Liver (tissue), 3 donors: Measurements from ENCODE around the gene IL1RAPL2.

Source experiments
- CTCF ChIP-seq: fragments of 150-350 bp; IDR thresholded peaks from 2 replicates; pipeline ENCODE4 v1.5.1; 2017; ENCODE audit warnings: improper control_type of control experiment, low read depth, low read length; ENCODE audit not compliant: missing input control
- EGR1 ChIP-seq, 2 donors: IDR thresholded peaks; 2 replicates each; pipeline ENCODE4 v1.6.1; 2016 to 2018; ENCODE audit warnings: antibody characterized with exemption in 2 of 2, low read depth in 2 of 2
- FOXA1 ChIP-seq: IDR thresholded peaks from 2 replicates; pipeline ENCODE4 v1.6.1; 2016; ENCODE audit warnings: antibody characterized with exemption
- JUND ChIP-seq, 2 donors: IDR thresholded peaks; 2 replicates each; pipeline ENCODE4 v1.6.1; 2016; ENCODE audit warnings: antibody characterized with exemption in 2 of 2
- MAX ChIP-seq: IDR thresholded peaks from 2 replicates; pipeline ENCODE4 v1.6.1; 2016; ENCODE audit warnings: antibody characterized with exemption
- RAD21 ChIP-seq, 2 donors: IDR thresholded peaks; 2 replicates each; pipeline ENCODE4 v1.6.1; 2016; ENCODE audit warnings: antibody characterized with exemption in 2 of 2, mild to moderate bottlenecking in 2 of 2
- SP1 ChIP-seq: IDR thresholded peaks from 2 replicates; pipeline ENCODE4 v1.6.1; 2018; ENCODE audit warnings: antibody characterized with exemption, mild to moderate bottlenecking
- TAF1 ChIP-seq: conservative IDR thresholded peaks from 2 replicates; pipeline ENCODE4 v1.6.1; 2016; ENCODE audit warnings: antibody characterized with exemption, mild to moderate bottlenecking
- donor health status: healthy.
- donor health status: healthy.

- TF ChIP-seq CTCF (no peak), FOXA1 (no peak), EGR1 (IDR thresholded peaks at IDR 0.05; ENCODE audit: low read depth in 2 of 2) (peak in 1 of 2 donors; percentile 23), SP1 (peak; percentile 62), RAD21 (IDR thresholded peaks at IDR 0.05) (peak in 1 of 2 donors; percentile 6), JUND (IDR thresholded peaks at IDR 0.05) (no peak), TAF1 (no peak), MAX (no peak)
These were observed 336.1 kb downstream of the IL1RAPL2 start for GRCh38 chrX:104902070-104902469.
